Tibial artery (tissue), 4 donors: Measurements from ENCODE around the gene METTL8.

Experiments used
- DNase-seq, 2 donors: peaks; one replicate each; pipeline ENCODE4 v3.0.0-alpha.2; 2019
- H3K27ac ChIP-seq, 2 donors: fragments of 200-600 bp; sonication (generic) in 1 of 2; 1 replicate in 1 of 2; 2 replicates in 1 of 2; pipeline ENCODE4 v1.5.1; 2018 to 2019; ENCODE audit warnings: mild to moderate bottlenecking in 1 of 2
- H3K27me3 ChIP-seq, 2 donors: fragments of 200-600 bp; sonication (generic) in 1 of 2; one replicate each; pipeline versions ENCODE4 v1.5.1 to v1.6.0; 2016 to 2019
- H3K36me3 ChIP-seq, 3 donors: fragments of 200-600 bp; sonication (generic) in 2 of 3; one replicate each; pipeline ENCODE4 v1.5.1; 2016 to 2019; ENCODE audit warnings: mild to moderate bottlenecking in 2 of 3
- H3K4me1 ChIP-seq, 4 donors: fragments of 200-600 bp; sonication (generic) in 2 of 4; 1 replicate in 3 of 4; 2 replicates in 1 of 4; pipeline ENCODE4 v1.5.1; 2016 to 2019
- H3K4me3 ChIP-seq, 2 donors: fragments of 200-600 bp; sonication (generic) in 1 of 2; 1 replicate in 1 of 2; 2 replicates in 1 of 2; pipeline ENCODE4 v1.5.1; 2018 to 2019; ENCODE audit warnings: mild to moderate bottlenecking in 2 of 2
- H3K9me3 ChIP-seq, 3 donors: fragments of 200-600 bp; sonication (generic) in 1 of 3; one replicate each; pipeline ENCODE4 v1.5.1; 2016 to 2019
- intact Hi-C: fragments of 100-400 bp; cut with DNase I; formaldehyde crosslinking; loops from one replicate; pipeline ENCODE4 v1.15.0; 2023; ENCODE audit warnings: low total_unique reads
- TF ChIP-seq, protein P1 (sequence below), 2 experiments: fragments of 200-600 bp in 1 of 2; fragments of 450-650 bp in 1 of 2; IDR thresholded peaks; one replicate each; pipeline ENCODE4 v1.5.1; 2017 to 2019; ENCODE audit warnings: antibody characterized with exemption in 2 of 2, mild to moderate bottlenecking in 1 of 2, moderate library complexity in 1 of 2

The METTL8 gene

DNA sequence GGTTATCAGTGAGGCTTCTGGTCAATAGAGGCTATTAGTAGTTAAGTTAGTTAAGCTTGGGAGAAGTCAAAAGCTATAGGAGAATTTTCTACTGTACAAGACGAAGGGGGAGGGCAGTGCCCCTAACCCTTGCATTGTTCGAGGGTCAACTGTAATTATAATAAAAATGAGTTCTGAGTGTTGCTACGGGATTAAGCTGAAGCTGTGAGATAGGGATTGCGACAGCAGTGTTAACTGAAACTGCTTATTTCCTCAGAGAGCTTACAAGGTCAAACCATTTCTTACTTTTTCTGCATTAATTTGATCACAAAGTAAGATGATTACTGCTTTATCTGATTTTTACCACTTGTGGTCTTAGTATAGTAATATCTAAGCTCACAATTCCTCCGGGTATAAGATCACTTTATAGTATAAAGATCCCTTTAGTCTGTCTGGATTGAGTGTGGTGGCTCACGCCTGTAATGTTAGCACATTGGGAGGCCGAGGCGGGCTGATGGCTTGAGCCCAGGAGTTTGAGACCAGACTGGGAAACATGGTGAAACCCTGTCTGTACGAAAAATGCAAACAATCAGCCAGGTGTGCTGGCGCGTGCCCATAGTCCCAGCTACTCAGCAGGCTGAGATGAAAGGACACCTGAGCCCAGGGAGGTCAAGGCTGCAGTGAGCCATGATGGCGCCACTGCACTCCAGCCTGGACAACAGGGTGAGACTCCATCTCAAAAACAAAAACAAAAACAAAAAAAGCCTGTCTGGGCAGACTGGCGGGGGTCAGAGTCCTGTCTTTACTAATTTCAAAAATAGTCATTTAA, 153.6 kb downstream of the METTL8 start:
- intact Hi-C loops: no loop called here
- TF ChIP-seq, protein P1, sequence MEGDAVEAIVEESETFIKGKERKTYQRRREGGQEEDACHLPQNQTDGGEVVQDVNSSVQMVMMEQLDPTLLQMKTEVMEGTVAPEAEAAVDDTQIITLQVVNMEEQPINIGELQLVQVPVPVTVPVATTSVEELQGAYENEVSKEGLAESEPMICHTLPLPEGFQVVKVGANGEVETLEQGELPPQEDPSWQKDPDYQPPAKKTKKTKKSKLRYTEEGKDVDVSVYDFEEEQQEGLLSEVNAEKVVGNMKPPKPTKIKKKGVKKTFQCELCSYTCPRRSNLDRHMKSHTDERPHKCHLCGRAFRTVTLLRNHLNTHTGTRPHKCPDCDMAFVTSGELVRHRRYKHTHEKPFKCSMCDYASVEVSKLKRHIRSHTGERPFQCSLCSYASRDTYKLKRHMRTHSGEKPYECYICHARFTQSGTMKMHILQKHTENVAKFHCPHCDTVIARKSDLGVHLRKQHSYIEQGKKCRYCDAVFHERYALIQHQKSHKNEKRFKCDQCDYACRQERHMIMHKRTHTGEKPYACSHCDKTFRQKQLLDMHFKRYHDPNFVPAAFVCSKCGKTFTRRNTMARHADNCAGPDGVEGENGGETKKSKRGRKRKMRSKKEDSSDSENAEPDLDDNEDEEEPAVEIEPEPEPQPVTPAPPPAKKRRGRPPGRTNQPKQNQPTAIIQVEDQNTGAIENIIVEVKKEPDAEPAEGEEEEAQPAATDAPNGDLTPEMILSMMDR (IDR thresholded peaks at IDR 0.05): no peak
- Histone ChIP-seq H3K27ac (no peak overlapping the region), H3K9me3 (no peaks in the 10 kb centered on the region), H3K4me1 (no peaks in the 10 kb centered on the region), H3K27me3 (no peaks in the 10 kb centered on the region), H3K4me3 (no peak overlapping the region), H3K36me3 (no peaks in the 10 kb centered on the region)
- no peak for DNase-seq

DNA sequence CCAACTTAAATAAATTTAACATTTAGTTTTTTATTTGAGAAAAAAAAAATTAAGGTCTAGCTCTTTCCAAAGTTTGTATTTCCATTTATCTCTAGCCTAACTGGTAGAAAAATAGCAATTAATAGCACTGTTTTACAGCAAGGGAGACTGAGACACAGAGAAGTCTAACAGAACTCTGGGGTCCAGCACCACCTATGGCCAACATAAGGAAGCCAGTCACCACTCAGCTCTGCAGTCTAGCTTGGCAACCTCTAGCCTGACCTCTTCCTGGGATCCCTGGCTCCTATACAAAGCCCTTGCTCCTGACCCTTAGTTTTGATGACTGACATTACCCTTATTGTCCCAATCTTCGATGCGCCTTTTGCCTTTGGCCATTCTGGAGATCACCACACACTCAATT, 159.0 kb downstream of the METTL8 start:
- H3K4me3 ChIP-seq: no peak overlapping the region
- peaks cover 0 to 17% (median 12%) of the 10 kb centered on the region in 4 donors for H3K4me1 ChIP-seq
- no peaks in the 10 kb centered on the region for H3K9me3 ChIP-seq
- intact Hi-C loops: no loop called here
- TF ChIP-seq, protein P1 (IDR thresholded peaks at IDR 0.05): no peak
- no peaks in the 10 kb centered on the region for H3K36me3 ChIP-seq
- H3K27me3 ChIP-seq: no peaks in the 10 kb centered on the region
- no peak for DNase-seq
- no peak overlapping the region for H3K27ac ChIP-seq

DNA sequence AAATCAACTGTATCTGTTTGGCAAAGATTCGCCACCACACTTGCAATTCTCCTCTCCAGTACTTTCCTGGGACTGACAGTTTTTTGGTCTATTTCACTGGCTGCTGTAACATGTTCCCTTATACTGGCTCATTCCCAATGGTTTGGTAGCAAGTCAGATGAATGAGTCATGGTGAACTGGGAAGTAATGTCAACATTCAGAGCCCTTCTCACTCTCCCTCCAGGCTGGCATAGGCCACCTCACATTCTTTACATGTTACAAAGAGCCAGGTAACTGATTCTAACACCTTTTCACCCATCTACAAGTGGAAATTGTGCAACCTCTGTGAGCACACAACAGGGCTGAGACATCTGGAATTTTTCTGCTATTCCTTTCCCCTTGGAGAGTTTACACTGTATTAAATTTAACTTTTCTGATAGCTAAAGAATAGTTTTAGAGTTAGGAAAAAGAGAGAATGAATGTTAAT, 161.8 kb downstream of the METTL8 start:
- TF ChIP-seq, protein P1 (IDR thresholded peaks at IDR 0.05): no peak
- Histone ChIP-seq H3K9me3 (no peaks in the 10 kb centered on the region), H3K27me3 (no peaks in the 10 kb centered on the region), H3K4me3 (no peak overlapping the region), H3K4me1 (peaks cover 0 to 17% (median 12%) of the 10 kb centered on the region in 4 donors), H3K36me3 (no peaks in the 10 kb centered on the region), H3K27ac (peak overlapping the region; percentile 31 to 32)
- peak in 1 of 2 donors; percentile 41 for DNase-seq
- intact Hi-C loops: no loop called here

DNA sequence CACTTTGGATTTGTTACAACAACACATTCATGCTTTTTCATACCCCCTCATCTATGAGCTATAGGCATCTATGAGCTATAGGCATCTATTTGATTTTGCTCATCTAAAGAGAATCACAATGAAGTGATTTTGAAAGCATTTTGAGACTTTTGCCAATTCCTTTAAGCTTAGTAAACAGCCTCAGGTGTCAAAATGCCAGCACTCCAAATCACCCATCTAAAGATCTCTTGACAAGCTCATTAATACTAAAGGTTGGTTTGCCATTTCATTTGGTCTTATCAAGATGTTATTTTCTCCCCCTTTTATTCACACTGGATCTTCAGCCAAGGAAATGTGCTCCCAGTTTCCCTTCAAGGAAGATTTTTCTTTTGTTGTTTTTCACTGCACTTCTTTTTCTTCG, 162.4 kb downstream of the METTL8 start:
- H3K9me3 ChIP-seq: no peaks in the 10 kb centered on the region
- peak overlapping the region; percentile 24 to 31 for H3K27ac ChIP-seq
- TF ChIP-seq, protein P1 (IDR thresholded peaks at IDR 0.05): no peak
- H3K4me1 ChIP-seq: peaks cover 0 to 17% (median 12%) of the 10 kb centered on the region in 4 donors
- H3K4me3 ChIP-seq: no peak overlapping the region
- no peaks in the 10 kb centered on the region for H3K36me3 ChIP-seq
- intact Hi-C loops: no loop called here
- H3K27me3 ChIP-seq: no peaks in the 10 kb centered on the region
- no peak for DNase-seq

DNA sequence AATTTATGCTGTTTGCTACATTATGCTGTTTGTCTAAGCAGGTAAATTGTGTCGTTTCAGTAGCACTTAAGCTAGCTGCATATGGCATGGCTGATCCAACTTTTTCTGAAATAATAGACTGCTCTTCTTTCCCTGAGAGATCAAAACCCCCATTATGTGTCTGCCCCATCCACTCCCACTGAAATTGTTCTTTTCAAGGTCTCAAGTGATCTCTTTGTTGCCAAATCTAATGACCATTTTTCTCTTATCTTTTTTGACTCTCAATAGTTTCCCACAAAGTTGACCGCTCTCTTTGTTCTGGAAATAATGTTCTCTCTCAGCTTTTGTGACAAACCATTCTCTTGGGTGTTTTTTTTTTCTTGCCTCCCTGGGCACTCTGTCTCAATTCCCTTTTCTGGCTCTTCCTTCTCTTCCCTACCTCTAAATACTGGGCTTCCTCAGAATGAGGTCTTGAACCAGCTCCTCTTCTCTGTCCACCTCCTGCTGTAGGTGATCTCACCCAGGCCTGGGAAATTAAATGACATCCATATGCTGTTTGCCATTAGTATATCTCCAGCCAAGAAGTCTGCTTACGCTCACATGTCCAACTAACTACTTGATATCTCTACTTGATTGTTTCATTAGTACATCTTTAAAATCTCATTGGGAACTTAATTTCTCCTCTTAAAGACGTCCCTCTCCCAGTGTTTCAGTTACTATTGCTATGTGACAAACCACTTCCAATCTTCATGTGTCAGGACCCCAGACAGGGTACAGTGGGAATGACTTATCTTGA, 165.7 kb downstream of the METTL8 start:
- TF ChIP-seq, protein P1 (IDR thresholded peaks at IDR 0.05): no peak
- Histone ChIP-seq H3K36me3 (no peaks in the 10 kb centered on the region), H3K27me3 (no peaks in the 10 kb centered on the region)

More for the DNA sequence above, 165.7 kb downstream of the METTL8 start:
- intact Hi-C loops: no loop called here
- H3K4me3 ChIP-seq: no peak overlapping the region
- H3K9me3 ChIP-seq: no peaks in the 10 kb centered on the region
- no peak overlapping the region for H3K27ac ChIP-seq
- peaks cover 0 to 17% (median 12%) of the 10 kb centered on the region in 4 donors for H3K4me1 ChIP-seq
- no peak for DNase-seq
